MCF 10A (cell line): ENCODE results near the gene UMODL1. TPM values are rescaled to one million over a fixed set of nuclear protein-coding genes. Genes with fewer than 3 reads are reported as not detected.
"Not testable (repeated sequence)": the region's sequence is repeated elsewhere in the genome, so short reads cannot be mapped to it uniquely, and the experiment has no call there.

Source experiments
- BruUV-seq: library from RNA; stranded (reverse); fragments of 400-500 nt; replicated peaks from 2 replicates; lab custom pipeline; 2021; lab: Mats Ljungman, UMichigan
- CTCF ChIA-PET: fragments of 300-600 bp; sonication (Branson Sonifier 250); formaldehyde crosslinking; extraction: SDS; loops from one replicate; lab custom pipeline; 2021; ENCODE audit warnings: antibody characterized with exemption, inconsistent platforms; lab: Yijun Ruan, JAX
- POLR2A ChIA-PET: fragments of 300-600, 350-650 bp; sonication (Branson Sonifier 250); formaldehyde crosslinking; extraction: SDS; loops from one replicate; lab custom pipeline; 2020; ENCODE audit warnings: antibody characterized with exemption, inconsistent platforms; lab: Yijun Ruan, JAX
- DNase-seq: peaks from one replicate; pipeline ENCODE4 v3.0.0-alpha.2; 2018; ENCODE audit not compliant: unreplicated experiment
- H3K27ac Mint-ChIP-seq: one replicate; pipeline ENCODE4 v1.8.0; 2022; ENCODE audit warnings: mild to moderate bottlenecking, low read depth, mixed read lengths; ENCODE audit not compliant: unreplicated experiment
- H3K27me3 Mint-ChIP-seq: one replicate; pipeline ENCODE4 v1.8.0; 2022; ENCODE audit warnings: mixed read lengths; ENCODE audit not compliant: insufficient read depth, unreplicated experiment
- H3K36me3 Mint-ChIP-seq: one replicate; pipeline ENCODE4 v1.8.0; 2022; ENCODE audit warnings: mild to moderate bottlenecking, moderate library complexity, mixed read lengths; ENCODE audit not compliant: insufficient read depth, unreplicated experiment
- H3K4me1 Mint-ChIP-seq: one replicate; pipeline ENCODE4 v1.8.0; 2022; ENCODE audit warnings: mixed read lengths; ENCODE audit not compliant: insufficient read depth, unreplicated experiment
- H3K4me3 Mint-ChIP-seq: one replicate; pipeline ENCODE4 v1.8.0; 2022; ENCODE audit warnings: mild to moderate bottlenecking, moderate library complexity, mixed read lengths; ENCODE audit not compliant: unreplicated experiment
- H3K9me3 Mint-ChIP-seq: one replicate; pipeline ENCODE4 v1.8.0; 2022; ENCODE audit warnings: mixed read lengths; ENCODE audit not compliant: unreplicated experiment
- intact Hi-C: fragments of 100-400 bp; cut with micrococcal nuclease; formaldehyde crosslinking; loops from 2 replicates; pipeline ENCODE4 v1.14.1; 2022
- total RNA-seq: library from RNA; stranded (reverse); gene quantifications from 2 replicates; pipeline ENCODE4 v1.2.3, GENCODE V29; 2022
- TF ChIP-seq, protein P1 (sequence below): fragments of 200-600 bp; IDR thresholded peaks from one replicate; pipeline ENCODE4 v1.8.0; 2022; ENCODE audit warnings: antibody characterized with exemption, mild to moderate bottlenecking; ENCODE audit not compliant: unreplicated experiment

UMODL1 gene
- total RNA-seq, 1 experiment from 2014 or later: not detected

DNA sequence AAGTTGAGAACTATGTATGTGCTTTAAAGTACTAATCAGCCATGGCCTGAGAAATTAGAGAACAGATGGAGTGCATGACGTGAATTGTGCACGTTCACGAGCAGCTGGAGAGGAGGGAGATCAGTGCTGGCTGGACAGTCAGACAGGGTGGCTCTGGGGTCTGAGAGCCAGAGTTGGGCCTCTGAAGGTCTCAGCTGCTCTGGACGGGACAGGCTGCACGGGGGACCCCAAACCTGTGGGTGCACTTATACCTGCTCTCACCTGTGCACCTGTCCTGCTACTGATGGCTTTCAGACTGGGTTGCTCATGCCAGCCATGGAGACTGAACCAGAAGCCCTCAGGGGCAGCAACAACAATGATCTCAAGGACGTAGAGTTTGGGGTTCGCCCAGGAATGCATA lies 43.5 kb downstream of the UMODL1 start:
- Mint-ChIP-seq H3K27me3 (peaks cover 41% of the 10 kb centered on the region), H3K4me3 (no peak overlapping the region), H3K36me3 (no peaks in the 10 kb centered on the region), H3K9me3 (no peaks in the 10 kb centered on the region), H3K4me1 (peaks cover 21% of the 10 kb centered on the region), H3K27ac (no peak overlapping the region)
- TF ChIP-seq, protein P1, sequence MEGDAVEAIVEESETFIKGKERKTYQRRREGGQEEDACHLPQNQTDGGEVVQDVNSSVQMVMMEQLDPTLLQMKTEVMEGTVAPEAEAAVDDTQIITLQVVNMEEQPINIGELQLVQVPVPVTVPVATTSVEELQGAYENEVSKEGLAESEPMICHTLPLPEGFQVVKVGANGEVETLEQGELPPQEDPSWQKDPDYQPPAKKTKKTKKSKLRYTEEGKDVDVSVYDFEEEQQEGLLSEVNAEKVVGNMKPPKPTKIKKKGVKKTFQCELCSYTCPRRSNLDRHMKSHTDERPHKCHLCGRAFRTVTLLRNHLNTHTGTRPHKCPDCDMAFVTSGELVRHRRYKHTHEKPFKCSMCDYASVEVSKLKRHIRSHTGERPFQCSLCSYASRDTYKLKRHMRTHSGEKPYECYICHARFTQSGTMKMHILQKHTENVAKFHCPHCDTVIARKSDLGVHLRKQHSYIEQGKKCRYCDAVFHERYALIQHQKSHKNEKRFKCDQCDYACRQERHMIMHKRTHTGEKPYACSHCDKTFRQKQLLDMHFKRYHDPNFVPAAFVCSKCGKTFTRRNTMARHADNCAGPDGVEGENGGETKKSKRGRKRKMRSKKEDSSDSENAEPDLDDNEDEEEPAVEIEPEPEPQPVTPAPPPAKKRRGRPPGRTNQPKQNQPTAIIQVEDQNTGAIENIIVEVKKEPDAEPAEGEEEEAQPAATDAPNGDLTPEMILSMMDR: no peak
- no peak for DNase-seq
- BruUV-seq: no TSS peak
- ChIA-PET POLR2A (interaction anchor here (1.2 to 2.6 kb wide), 6 partner anchors 17 to 832 kb away, joined by 3 to 11 read pairs (median 4); partner anchors contain the start of genes PRDM15 and ZBTB21), CTCF (interaction anchor here (0.6 to 4.2 kb wide), 8 partner anchors 10 to 503 kb away, joined by 3 to 27 read pairs (median 4); no protein-coding TSS in a partner anchor)
- intact Hi-C loops: loop anchor here (5.0 to 10.0 kb wide), 2 partner anchors 237 to 830 kb away; partner anchors contain the start of gene PRDM15

DNA sequence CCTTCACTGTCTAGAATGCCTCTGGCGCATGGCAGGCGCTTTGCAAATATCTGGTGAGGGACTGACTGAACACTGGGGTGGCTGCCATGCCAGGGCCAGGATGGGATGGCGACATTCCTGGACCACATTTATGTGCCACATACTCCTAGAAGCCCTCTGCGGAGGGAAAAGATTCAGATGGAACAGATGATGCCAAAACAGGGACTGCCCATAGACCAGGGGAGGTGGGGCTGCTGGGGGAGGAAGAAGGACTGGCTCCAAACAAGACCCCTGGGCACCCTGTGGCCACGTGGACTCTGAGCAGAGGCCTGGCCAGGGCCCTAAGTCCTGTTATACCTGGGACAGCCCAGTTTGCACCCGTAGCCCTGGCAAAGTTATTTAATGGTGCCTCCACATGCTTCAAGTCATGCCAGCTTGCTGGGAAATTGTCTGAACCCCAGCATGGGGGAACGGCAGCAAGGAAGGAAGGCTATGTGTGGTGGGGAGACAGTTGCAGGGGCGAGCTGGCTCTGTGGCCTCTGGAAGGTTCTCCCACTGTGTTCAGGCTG lies 44.1 kb downstream of the UMODL1 start:
- Mint-ChIP-seq H3K4me1 (peaks cover 23% of the 10 kb centered on the region), H3K36me3 (no peaks in the 10 kb centered on the region), H3K4me3 (no peak overlapping the region), H3K27ac (no peak overlapping the region), H3K9me3 (no peaks in the 10 kb centered on the region), H3K27me3 (peaks cover 45% of the 10 kb centered on the region)
- intact Hi-C loops: loop anchor here (5.0 to 10.0 kb wide), 2 partner anchors 238 to 830 kb away; partner anchors contain the start of gene PRDM15
- DNase-seq: no peak
- ChIA-PET POLR2A (no interaction called here), CTCF (interaction anchor here (0.6 to 4.2 kb wide), 10 partner anchors 9 to 948 kb away, joined by 3 to 27 read pairs (median 4); no protein-coding TSS in a partner anchor)
- BruUV-seq: no TSS peak
- TF ChIP-seq, protein P1: no peak

DNA sequence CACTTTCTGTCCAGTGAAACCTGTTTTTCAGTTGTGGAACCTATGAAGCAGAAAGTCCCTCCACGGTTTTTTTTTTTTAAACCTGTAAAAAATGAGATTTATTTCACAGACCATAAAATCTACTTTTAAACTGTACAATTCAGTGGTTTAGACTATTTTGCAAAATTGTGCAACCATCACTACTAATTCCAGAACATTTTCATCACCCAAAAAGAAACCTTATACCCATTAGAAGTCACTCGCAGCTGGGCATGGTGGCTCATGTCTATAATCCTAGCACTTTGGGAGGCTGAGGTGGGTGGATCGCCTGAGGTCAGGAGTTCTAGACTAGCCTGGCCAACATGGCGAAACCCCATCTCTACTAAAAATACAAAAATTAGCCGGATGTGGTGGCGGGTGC lies 45.4 kb downstream of the UMODL1 start:
- H3K27ac Mint-ChIP-seq, H3K36me3 Mint-ChIP-seq, H3K4me3 Mint-ChIP-seq, BruUV-seq, DNase-seq, H3K9me3 Mint-ChIP-seq: not testable (repeated sequence)
- peaks cover 34% of the 10 kb centered on the region for H3K4me1 Mint-ChIP-seq
- ChIA-PET CTCF (interaction anchor here (0.6 to 4.2 kb wide), 24 partner anchors 8 to 834 kb away, joined by 3 to 27 read pairs (median 4); no protein-coding TSS in a partner anchor), POLR2A (interaction anchor here (0.6 to 1.6 kb wide), 3 partner anchors 109 to 237 kb away, joined by 3 to 7 read pairs (median 5); partner anchors contain the start of gene PRDM15)
- peaks cover 52% of the 10 kb centered on the region for H3K27me3 Mint-ChIP-seq
- intact Hi-C loops: loop anchor here (2.0 to 10.0 kb wide), 3 partner anchors 108 to 832 kb away; partner anchors contain the start of gene PRDM15

DNA sequence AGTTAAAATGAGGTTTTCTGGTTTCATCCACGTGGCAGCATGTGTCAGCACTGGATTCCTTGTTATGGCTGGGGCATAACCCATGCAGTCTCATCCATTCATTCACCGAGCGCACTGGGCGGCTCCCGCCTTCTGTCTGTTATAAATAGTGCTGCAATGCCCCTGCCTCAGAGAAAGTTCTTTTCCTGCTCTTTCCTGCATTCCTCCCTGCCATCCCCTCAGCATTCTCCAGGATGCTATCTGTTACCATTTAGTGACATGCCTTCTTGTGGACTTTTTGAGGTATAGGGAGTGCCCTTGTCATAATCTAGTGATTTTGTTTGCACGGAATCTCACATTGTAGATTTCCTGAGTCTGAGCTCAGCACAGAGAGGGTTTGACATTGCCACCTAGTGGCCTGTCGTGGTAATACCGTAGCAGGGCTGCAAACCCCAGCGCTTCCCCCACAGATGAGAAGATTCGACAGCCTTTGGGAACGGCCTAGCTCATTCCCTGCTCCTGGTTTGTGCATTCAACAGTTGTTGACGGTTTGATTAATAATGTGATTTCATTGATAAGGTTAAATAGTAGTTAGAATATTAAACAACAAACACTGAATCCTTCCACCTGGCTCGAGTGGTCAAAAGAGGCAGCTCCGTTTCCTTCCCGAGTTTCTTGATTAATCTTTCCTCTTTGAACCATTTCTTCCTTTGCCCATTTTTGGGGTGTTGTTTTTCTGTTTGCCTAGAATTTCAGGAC lies 46.3 kb downstream of the UMODL1 start:
- no peaks in the 10 kb centered on the region for H3K9me3 Mint-ChIP-seq
- peaks cover 48% of the 10 kb centered on the region for H3K27me3 Mint-ChIP-seq
- H3K4me1 Mint-ChIP-seq: peaks cover 40% of the 10 kb centered on the region
- ChIA-PET POLR2A (interaction anchor here (0.6 to 1.6 kb wide), 7 partner anchors 8 to 334 kb away, joined by 3 to 7 read pairs (median 4); partner anchors contain the start of gene PRDM15), CTCF (interaction anchor here (0.6 to 4.2 kb wide), 44 partner anchors 8 to 832 kb away, joined by 3 to 27 read pairs (median 4); no protein-coding TSS in a partner anchor)
- no peak overlapping the region for H3K4me3 Mint-ChIP-seq
- intact Hi-C loops: loop anchor here (1.0 to 10.0 kb wide), 5 partner anchors 109 to 833 kb away; partner anchors contain the start of gene PRDM15
- peak; percentile 67 for DNase-seq
- TF ChIP-seq, protein P1: peak; percentile 85
- no peak overlapping the region for H3K27ac Mint-ChIP-seq
- BruUV-seq: no TSS peak
- H3K36me3 Mint-ChIP-seq: no peaks in the 10 kb centered on the region
